Stomach (tissue), 19 donors: ENCODE data around the gene AWAT1. TPM values are rescaled to one million over a fixed set of nuclear protein-coding genes. Genes with fewer than 3 reads are reported as not detected.

Experiments used
- DNase-seq, 2 donors: peaks; one replicate each; pipeline versions ENCODE4 v3.0.0 to v3.0.0-alpha.2; 2013 to 2019
- H3K27ac ChIP-seq, 5 donors: fragments of 200-600 bp in 4 of 5; sonication (generic) in 4 of 5; one replicate each; pipeline ENCODE4 v1.5.1; 2013 to 2019; ENCODE audit warnings: mild to moderate bottlenecking in 1 of 5, moderate library complexity in 1 of 5
- H3K27me3 ChIP-seq, 3 donors: fragments of 200-600 bp; sonication (generic); one replicate each; pipeline ENCODE4 v1.5.1; 2017 to 2019; ENCODE audit warnings: mixed run types in 1 of 3
- H3K36me3 ChIP-seq, 4 donors: fragments of 200-600 bp; sonication (generic); 1 replicate in 3 of 4; 2 replicates in 1 of 4; pipeline ENCODE4 v1.5.1; 2016 to 2019
- H3K4me1 ChIP-seq, 4 donors: fragments of 200-600 bp; sonication (generic); one replicate each; pipeline ENCODE4 v1.5.1; 2016 to 2019
- H3K4me3 ChIP-seq, 4 donors: fragments of 200-600 bp; sonication (generic) in 3 of 4; one replicate each; pipeline ENCODE4 v1.5.1; 2016 to 2019; ENCODE audit warnings: mild to moderate bottlenecking in 1 of 4
- H3K9me3 ChIP-seq, 4 donors: fragments of 200-600 bp; sonication (generic); one replicate each; pipeline ENCODE4 v1.5.1; 2016 to 2019
- EP300 ChIP-seq: sonication (generic); formaldehyde crosslinking; IDR thresholded peaks from one replicate; pipeline ENCODE4 v1.6.1; 2017; ENCODE audit warnings: antibody characterized with exemption
- POLR2A ChIP-seq, 4 donors: fragments of 450-650 bp; IDR thresholded peaks; one replicate each; pipeline ENCODE4 v1.6.1; 2016; ENCODE audit warnings: antibody characterized with exemption in 4 of 4, control low read depth in 2 of 4, mild to moderate bottlenecking in 1 of 4, moderate library complexity in 1 of 4
- POLR2AphosphoS5 ChIP-seq, 3 donors: sonication (generic); formaldehyde crosslinking; IDR thresholded peaks; one replicate each; pipeline ENCODE4 v1.6.1; 2016; ENCODE audit warnings: antibody characterized with exemption in 3 of 3
- WGBS, 5 donors: extraction: QIAGEN DNeasy Blood & Tissue Kit in 3 of 5; methylation state at CpG; one replicate each; pipeline versions ENCODE4 v1.1.5 to v1.1.7; 2013 to 2018; 5-methylcytosine and 5-hydroxymethylcytosine counted together
- intact Hi-C: fragments of 100-400 bp; cut with DNase I; formaldehyde crosslinking; loops from one replicate; pipeline ENCODE4 v1.15.1; 2023; ENCODE audit warnings: low total_unique reads
- long read RNA-seq, 10 donors: transcript quantifications; one replicate each; lab custom pipeline, GENCODE V29; 2026
- polyA plus RNA-seq, 3 donors: library from polyadenylated mRNA; stranded (reverse); fragments of 200-250 nt; gene quantifications; one replicate each; pipeline ENCODE4 v1.2.3, GENCODE V29; 2013
- total RNA-seq, 5 donors: library from RNA; depleted of rRNA; stranded (reverse); fragments of >200 nt; gene quantifications; one replicate each; pipeline versions ENCODE4 v1.1.0 to v1.2.3, GENCODE V29; 2014 to 2016
- TF ChIP-seq, protein P1 (sequence below), 7 experiments: fragments of 450-650 bp in 4 of 7; fragments of 200-600 bp in 3 of 7; sonication (generic) in 3 of 7; IDR thresholded peaks; one replicate each; pipeline ENCODE4 v1.5.1; 2016 to 2019; ENCODE audit warnings: antibody characterized with exemption in 7 of 7, control low read depth in 2 of 7, mild to moderate bottlenecking in 1 of 7
- donor health status: healthy with polysubstance abuse.
- donor health status: Bipolar disorder and iron deficiency.
- donor health status: healthy.

AWAT1 gene
- total RNA-seq (not detected), polyA plus RNA-seq (not detected)
- long read RNA-seq, donor 1 = 0 reads
- long read RNA-seq, donor 2 = 0 reads
- long read RNA-seq, donor 3 = 0 reads
- long read RNA-seq, donor 4 = 0 reads
- long read RNA-seq, donor 5 = 0 reads
- long read RNA-seq, donor 6 = 0 reads
- long read RNA-seq, donor 7 = 0 reads
- long read RNA-seq, donor 8 = 0 reads
- long read RNA-seq, donor 9 = 0 reads
- long read RNA-seq, donor 10 = 0 reads

- Histone ChIP-seq H3K27me3 (no peaks in the 10 kb centered on the region), H3K36me3 (no peaks in the 10 kb centered on the region), H3K9me3 (no peaks in the 10 kb centered on the region), H3K4me3 (no peak within 1 kb of the TSS), H3K4me1 (no peaks in the 10 kb centered on the region), H3K27ac (no peak within 1 kb of the TSS)
- intact Hi-C loops = no loop called here
- no peak for DNase-seq
- WGBS, 5 donors = 57 to 100% (median 71%) methylated on average over 2 to 3 of the region's 3 CpGs
- TF ChIP-seq, protein P1, sequence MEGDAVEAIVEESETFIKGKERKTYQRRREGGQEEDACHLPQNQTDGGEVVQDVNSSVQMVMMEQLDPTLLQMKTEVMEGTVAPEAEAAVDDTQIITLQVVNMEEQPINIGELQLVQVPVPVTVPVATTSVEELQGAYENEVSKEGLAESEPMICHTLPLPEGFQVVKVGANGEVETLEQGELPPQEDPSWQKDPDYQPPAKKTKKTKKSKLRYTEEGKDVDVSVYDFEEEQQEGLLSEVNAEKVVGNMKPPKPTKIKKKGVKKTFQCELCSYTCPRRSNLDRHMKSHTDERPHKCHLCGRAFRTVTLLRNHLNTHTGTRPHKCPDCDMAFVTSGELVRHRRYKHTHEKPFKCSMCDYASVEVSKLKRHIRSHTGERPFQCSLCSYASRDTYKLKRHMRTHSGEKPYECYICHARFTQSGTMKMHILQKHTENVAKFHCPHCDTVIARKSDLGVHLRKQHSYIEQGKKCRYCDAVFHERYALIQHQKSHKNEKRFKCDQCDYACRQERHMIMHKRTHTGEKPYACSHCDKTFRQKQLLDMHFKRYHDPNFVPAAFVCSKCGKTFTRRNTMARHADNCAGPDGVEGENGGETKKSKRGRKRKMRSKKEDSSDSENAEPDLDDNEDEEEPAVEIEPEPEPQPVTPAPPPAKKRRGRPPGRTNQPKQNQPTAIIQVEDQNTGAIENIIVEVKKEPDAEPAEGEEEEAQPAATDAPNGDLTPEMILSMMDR (IDR thresholded peaks at IDR 0.05) = no peak
- TF ChIP-seq POLR2A (IDR thresholded peaks at IDR 0.05) = no peak
- no peak for TF ChIP-seq POLR2AphosphoS5 (IDR thresholded peaks at IDR 0.05)
- TF ChIP-seq EP300 = no peak
These were observed at the start of gene AWAT1 for GRCh38 chrX:70234355-70234754. Gene AWAT1, plus strand, starts transcription at chrX:70234655. Its CDS starts 41 bp downstream, at chrX:70234696.

GRCh38 chrX:70190225-70190624 is 44.2 kb upstream of the AWAT1 start:
- H3K4me1 ChIP-seq = no peaks in the 10 kb centered on the region
- peaks cover 0 to 35% (median 9%) of the 10 kb centered on the region in 4 donors for H3K9me3 ChIP-seq
- H3K36me3 ChIP-seq = no peaks in the 10 kb centered on the region
- no peaks in the 10 kb centered on the region for H3K27me3 ChIP-seq
- intact Hi-C loops = no loop called here
- TF ChIP-seq POLR2AphosphoS5 (IDR thresholded peaks at IDR 0.05) (no peak), POLR2A (IDR thresholded peaks at IDR 0.05) (no peak), EP300 (no peak)
- TF ChIP-seq, protein P1 (IDR thresholded peaks at IDR 0.05) = no peak
- no peak overlapping the region for H3K27ac ChIP-seq
- DNase-seq = no peak
- no peak overlapping the region for H3K4me3 ChIP-seq

DNA sequence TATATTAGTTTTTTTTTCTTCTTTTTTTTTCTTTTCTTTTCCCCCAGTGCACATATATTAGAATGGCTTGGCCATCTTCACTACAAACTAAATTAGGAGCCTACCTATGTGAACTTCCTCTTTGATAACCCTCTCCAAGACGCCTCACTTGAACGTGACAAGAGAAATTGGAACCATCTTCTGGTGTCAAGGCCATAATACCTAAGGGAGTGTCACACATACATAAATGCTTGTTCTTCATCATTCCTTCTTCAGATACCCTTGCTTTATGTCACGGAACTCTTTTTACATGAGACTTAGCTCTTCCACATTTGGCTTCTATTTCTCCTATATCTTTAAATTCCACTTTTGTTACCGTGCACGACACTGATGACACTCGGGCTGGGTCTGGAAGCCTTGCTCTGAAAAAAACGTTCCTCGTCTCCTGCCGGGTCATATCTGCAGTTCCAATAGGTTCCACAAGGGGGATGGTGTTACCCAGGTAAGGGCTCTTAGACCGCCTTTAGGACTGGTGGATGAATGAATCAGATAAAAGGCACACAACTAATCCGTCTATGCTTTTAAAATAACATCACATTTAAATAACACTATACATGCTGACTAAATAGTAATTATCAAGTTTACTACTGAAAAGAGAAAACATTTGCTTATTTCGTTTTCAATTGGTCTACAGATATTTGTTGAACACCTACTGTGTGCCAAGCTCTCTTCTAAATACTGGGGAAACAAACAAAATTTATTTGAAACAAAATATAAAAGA is 37.3 kb upstream of the AWAT1 start:
- Histone ChIP-seq H3K9me3 (peaks cover 0 to 16% (median 3%) of the 10 kb centered on the region in 4 donors), H3K27me3 (peaks cover 0 to 7% (median 0%) of the 10 kb centered on the region in 3 donors), H3K27ac (no peak overlapping the region), H3K4me3 (no peak overlapping the region), H3K4me1 (no peaks in the 10 kb centered on the region), H3K36me3 (no peaks in the 10 kb centered on the region)
- WGBS, 5 donors = 6 to 18% (median 12%) methylated on average over 12 of the region's 12 CpGs
- DNase-seq = peak; percentile 51 to 64
- no peak for TF ChIP-seq POLR2A (IDR thresholded peaks at IDR 0.05)
- TF ChIP-seq, protein P1 (IDR thresholded peaks at IDR 0.05) = peak in 4 of 7 experiments; percentile 40 to 57 (median 52)
- intact Hi-C loops = no loop called here

DNA sequence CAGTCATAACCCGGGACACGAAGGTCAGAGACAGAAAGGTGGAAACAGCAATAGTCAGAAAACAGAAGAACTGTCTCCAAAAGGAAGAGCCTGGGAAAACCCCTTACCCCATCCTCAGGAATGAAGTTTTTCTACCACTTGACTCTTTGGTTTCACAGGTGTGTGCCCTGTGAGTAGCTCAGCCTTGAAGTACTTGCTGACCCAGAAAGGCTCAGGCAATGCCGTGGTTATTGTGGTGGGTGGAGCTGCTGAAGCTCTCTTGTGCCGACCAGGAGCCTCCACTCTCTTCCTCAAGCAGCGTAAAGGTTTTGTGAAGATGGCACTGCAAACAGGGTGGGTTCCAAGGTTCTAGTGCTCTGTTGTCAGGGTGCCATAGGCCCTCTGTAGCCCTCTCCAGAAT is 32.7 kb upstream of the AWAT1 start:
- DNase-seq = no peak
- Histone ChIP-seq H3K4me1 (no peaks in the 10 kb centered on the region), H3K27me3 (peaks cover 0 to 7% (median 0%) of the 10 kb centered on the region in 3 donors), H3K4me3 (no peak overlapping the region), H3K9me3 (no peaks in the 10 kb centered on the region), H3K36me3 (no peaks in the 10 kb centered on the region), H3K27ac (no peak overlapping the region)
- 78 to 94% (median 79%) methylated on average over 2 to 5 of the region's 5 CpGs for WGBS, 5 donors
- TF ChIP-seq, protein P1 (IDR thresholded peaks at IDR 0.05) = no peak
- TF ChIP-seq EP300 = no peak
- TF ChIP-seq POLR2AphosphoS5 (IDR thresholded peaks at IDR 0.05) = no peak
- no peak for TF ChIP-seq POLR2A (IDR thresholded peaks at IDR 0.05)
- intact Hi-C loops = no loop called here
